OCI-LY3 (cell line): ENCODE measurements around the gene TMEM106C.

Experiments used
- CTCF ChIP-seq: fragments of 200-600, 300-600 bp; sonication (generic); IDR thresholded peaks from 2 replicates; pipeline ENCODE4 v1.5.1; 2014; ENCODE audit warnings: antibody characterized with exemption, low read length, low read depth
- EZH2phosphoT487 ChIP-seq: fragments of 200-600 bp; shearing (Covaris generic); IDR thresholded peaks from 2 replicates; pipeline ENCODE4 v1.6.1; 2018; ENCODE audit warnings: antibody characterized with exemption, mixed run types, low read depth

GRCh38 chr12:47950856-47951468 lies 12.4 kb upstream of the TMEM106C start:
- TF ChIP-seq CTCF (no peak), EZH2phosphoT487 (no peak)
